Measurements from ENCODE around the gene ALB.

GRCh38 chr4:73451404-73451803, 47.3 kb downstream of the ALB start:
- TF ChIP-seq, protein P1, sequence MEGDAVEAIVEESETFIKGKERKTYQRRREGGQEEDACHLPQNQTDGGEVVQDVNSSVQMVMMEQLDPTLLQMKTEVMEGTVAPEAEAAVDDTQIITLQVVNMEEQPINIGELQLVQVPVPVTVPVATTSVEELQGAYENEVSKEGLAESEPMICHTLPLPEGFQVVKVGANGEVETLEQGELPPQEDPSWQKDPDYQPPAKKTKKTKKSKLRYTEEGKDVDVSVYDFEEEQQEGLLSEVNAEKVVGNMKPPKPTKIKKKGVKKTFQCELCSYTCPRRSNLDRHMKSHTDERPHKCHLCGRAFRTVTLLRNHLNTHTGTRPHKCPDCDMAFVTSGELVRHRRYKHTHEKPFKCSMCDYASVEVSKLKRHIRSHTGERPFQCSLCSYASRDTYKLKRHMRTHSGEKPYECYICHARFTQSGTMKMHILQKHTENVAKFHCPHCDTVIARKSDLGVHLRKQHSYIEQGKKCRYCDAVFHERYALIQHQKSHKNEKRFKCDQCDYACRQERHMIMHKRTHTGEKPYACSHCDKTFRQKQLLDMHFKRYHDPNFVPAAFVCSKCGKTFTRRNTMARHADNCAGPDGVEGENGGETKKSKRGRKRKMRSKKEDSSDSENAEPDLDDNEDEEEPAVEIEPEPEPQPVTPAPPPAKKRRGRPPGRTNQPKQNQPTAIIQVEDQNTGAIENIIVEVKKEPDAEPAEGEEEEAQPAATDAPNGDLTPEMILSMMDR (IDR thresholded peaks at IDR 0.05): no peak
- TF ChIP-seq EP300 (IDR thresholded peaks at IDR 0.05): no peak
